ENCODE measurements around the gene KIDINS220.

DNA sequence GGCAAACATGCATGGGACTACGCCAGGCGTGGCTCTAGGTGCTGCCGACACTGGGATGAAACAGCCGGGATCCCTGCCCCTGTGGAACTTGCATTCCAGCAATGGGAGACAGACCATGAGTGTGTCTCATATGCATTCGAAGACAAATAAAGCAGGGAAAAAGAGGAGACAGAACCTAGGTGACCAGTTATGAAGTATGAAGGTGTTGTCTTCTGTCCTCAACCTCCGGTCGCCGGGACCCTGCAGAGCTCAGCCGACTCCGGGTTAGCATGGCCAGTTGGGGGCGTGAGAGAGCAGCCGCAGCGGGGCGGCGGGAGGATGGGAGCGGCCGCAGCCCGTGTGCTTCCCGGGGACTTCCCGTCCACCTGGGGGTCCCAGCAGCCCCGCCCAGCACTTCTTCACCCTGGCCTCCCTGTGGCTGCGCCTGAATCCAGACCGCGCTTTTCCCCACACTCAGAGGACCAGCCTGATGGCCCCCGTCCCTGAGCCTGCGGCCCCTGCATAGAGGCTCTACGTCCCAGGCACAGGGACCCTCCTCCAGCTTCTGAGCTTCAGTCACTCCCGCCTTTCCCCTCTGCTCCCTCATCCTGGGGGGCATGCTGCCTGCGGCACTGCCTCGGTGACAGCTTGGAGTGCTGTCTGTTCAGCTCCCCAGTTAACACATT, 144.1 kb downstream of the KIDINS220 start:
- no peak for TF ChIP-seq GATA2 (IDR thresholded peaks at IDR 0.05; ENCODE audit: low read depth, low read length)
- no peak for TF ChIP-seq GATA3 (IDR thresholded peaks at IDR 0.05; ENCODE audit: low read depth, low read length)
